T-helper 2 cell treated with Interferon-gamma antibody and Interleukin-4, amounts not matched to agents 5 μg/mL and 100 μg/mL, for 36 hours (primary cell): ENCODE data around the gene SCAPER.

Source experiments
- DNase-seq: peaks from one replicate; pipeline ENCODE4 v3.0.0; 2021; ENCODE audit warnings: low spot score
- H3K27ac Mint-ChIP-seq: one replicate; pipeline ENCODE4 v1.8.0; 2021; ENCODE audit warnings: mild to moderate bottlenecking, mixed read lengths
- H3K27me3 Mint-ChIP-seq: one replicate; pipeline ENCODE4 v1.8.0; 2021; ENCODE audit warnings: low read depth, mixed read lengths
- H3K36me3 Mint-ChIP-seq: one replicate; pipeline ENCODE4 v1.8.0; 2021; ENCODE audit warnings: low read depth, mixed read lengths
- H3K4me1 Mint-ChIP-seq: one replicate; pipeline ENCODE4 v1.8.0; 2021; ENCODE audit warnings: low read depth, mixed read lengths
- H3K4me3 Mint-ChIP-seq: one replicate; pipeline ENCODE4 v1.8.0; 2022; ENCODE audit warnings: mild to moderate bottlenecking, moderate library complexity, mixed read lengths
- H3K9me3 Mint-ChIP-seq: one replicate; pipeline ENCODE4 v1.8.0; 2021; ENCODE audit warnings: mixed read lengths

SCAPER gene

DNA sequence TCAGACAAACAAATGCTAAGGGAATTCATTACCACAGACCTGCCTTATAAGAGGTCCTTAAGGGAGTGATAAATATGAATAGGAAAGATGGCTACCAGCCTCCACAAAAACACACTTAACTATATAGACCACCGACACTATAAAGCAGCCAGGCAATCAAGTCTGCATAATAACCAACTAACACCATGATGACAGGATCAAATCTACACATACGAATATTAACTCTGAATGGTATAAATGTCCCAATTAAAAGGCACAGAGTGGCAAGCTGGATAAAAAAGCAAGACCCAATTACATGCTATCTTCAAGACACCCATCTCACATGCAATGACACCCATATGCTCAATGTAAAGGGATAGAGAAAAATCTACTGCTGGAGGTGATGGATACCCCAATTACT, 221.1 kb downstream of the SCAPER start:
- H3K9me3 Mint-ChIP-seq: peaks cover 4% of the 10 kb centered on the region
- no peak overlapping the region for H3K27ac Mint-ChIP-seq
- H3K27me3 Mint-ChIP-seq: no peaks in the 10 kb centered on the region
- no peaks in the 10 kb centered on the region for H3K4me1 Mint-ChIP-seq
- DNase-seq: no peak
- H3K4me3 Mint-ChIP-seq: no peak overlapping the region
- peaks cover 2% of the 10 kb centered on the region for H3K36me3 Mint-ChIP-seq

DNA sequence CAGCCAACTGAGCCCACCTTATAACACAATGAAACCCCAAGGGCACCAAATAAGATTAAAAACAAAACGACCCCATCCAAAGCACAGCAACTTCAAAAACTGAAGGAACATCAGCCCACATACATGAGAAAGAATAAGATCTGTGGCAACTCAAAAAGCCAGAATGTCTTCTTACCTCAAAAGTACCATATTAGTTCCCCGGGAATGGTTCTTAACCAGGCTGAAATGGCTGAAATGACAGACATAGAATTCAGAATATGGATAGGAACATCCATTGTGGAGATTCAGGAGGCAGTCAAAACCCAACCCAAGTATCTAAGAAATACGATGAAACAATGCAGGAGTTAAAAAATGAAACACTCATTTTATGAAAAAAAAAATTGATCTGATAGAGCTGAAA, 222.3 kb downstream of the SCAPER start:
- no peaks in the 10 kb centered on the region for H3K27me3 Mint-ChIP-seq
- peaks cover 2% of the 10 kb centered on the region for H3K36me3 Mint-ChIP-seq
- H3K4me3 Mint-ChIP-seq: no peak overlapping the region
- H3K4me1 Mint-ChIP-seq: no peaks in the 10 kb centered on the region
- no peak for DNase-seq
- peaks cover 4% of the 10 kb centered on the region for H3K9me3 Mint-ChIP-seq
- no peak overlapping the region for H3K27ac Mint-ChIP-seq

DNA sequence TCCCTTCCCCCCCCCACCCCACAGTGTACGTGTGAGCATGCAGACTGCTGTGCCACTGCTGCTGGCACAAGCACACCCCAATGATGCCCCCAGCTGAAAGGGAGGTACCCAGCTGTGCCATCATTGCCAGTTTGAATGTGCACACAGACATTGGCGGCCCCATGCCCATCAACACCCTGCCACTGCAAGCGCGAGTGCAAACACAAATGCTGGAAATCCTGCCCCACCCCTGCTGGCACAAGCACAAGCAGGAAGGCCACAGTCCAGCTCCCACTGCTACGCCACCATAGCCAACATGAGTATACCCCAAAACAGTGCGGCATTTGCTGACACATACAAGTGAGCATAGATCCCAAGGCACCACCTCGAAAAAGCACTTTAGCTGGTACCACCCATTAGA, 222.9 kb downstream of the SCAPER start:
- Mint-ChIP-seq H3K4me3 (no peak overlapping the region), H3K27me3 (no peaks in the 10 kb centered on the region), H3K27ac (no peak overlapping the region), H3K4me1 (no peaks in the 10 kb centered on the region), H3K36me3 (peaks cover 2% of the 10 kb centered on the region), H3K9me3 (peaks cover 4% of the 10 kb centered on the region)
- no peak for DNase-seq

DNA sequence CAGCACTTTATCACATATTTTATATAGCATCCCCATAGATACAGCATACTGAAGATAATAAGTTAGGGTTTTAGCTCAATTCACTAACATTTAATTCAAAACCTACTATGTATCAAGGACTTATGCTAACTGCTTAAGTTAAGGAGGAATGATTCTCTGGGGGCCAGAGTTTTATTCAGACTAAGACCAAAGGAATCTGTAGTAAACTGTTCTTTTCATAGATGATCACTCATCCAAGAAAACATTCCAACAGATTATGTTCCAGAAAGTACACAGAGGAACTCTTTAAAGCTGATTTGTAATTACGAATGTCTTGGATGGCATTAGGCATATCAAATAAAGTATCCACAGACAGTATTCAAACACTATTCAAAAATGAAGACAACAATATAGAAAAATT, 226.4 kb downstream of the SCAPER start:
- H3K4me1 Mint-ChIP-seq: no peaks in the 10 kb centered on the region
- DNase-seq: no peak
- no peak overlapping the region for H3K27ac Mint-ChIP-seq
- no peaks in the 10 kb centered on the region for H3K27me3 Mint-ChIP-seq
- H3K36me3 Mint-ChIP-seq: peaks cover 2% of the 10 kb centered on the region
- H3K4me3 Mint-ChIP-seq: no peak overlapping the region
- H3K9me3 Mint-ChIP-seq: no peaks in the 10 kb centered on the region

DNA sequence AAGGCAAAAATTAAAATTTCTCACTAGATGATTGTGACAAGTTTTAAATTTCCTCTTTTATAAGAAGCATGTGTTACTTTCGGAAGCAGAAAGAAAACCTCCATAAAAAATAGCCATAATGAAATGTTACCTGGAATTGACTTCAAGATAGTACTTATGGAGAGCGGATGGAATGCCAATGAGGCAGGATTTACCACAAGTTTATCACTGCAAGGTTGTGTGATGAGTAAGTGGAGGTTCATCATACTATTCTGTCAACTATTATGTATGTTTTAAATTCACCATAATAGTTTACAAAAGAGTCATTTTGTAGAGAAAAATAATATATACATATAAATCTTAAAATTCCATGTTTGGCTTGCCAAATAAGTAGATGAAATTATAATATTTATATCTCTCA, 230.3 kb downstream of the SCAPER start:
- Mint-ChIP-seq H3K27me3 (no peaks in the 10 kb centered on the region), H3K36me3 (peaks cover 1% of the 10 kb centered on the region), H3K27ac (no peak overlapping the region), H3K4me1 (no peaks in the 10 kb centered on the region), H3K4me3 (no peak overlapping the region), H3K9me3 (no peaks in the 10 kb centered on the region)
- DNase-seq: no peak

DNA sequence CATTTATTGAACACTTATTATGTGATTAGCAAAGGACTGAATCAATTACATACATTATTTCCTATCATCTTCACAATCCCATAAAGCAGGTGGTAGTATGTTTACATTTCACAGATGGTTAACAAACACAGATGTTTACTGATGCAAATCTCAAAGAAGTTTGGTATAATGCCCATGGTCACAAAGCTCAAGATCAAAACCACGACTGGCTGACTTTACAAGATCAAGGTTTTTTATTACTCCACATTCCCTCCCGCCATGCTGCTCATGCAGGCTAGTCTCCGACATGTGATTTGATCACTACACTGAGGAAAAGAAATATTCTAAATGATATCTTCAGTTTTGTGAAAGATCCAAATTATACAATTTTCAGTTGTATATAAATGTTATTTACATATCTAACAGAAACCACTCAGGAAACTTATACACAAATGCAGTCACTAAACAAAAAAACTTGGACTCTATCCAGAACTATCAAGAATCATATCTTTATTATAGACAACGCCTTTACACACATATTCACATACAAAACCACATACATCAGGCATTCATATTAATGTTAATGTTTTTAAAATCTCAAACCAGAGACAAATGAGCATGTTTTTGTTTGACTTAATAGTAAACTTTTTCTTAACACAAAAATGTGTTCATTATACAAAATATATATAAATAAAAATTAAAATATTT, 235.5 kb downstream of the SCAPER start:
- no peaks in the 10 kb centered on the region for H3K9me3 Mint-ChIP-seq

DNA sequence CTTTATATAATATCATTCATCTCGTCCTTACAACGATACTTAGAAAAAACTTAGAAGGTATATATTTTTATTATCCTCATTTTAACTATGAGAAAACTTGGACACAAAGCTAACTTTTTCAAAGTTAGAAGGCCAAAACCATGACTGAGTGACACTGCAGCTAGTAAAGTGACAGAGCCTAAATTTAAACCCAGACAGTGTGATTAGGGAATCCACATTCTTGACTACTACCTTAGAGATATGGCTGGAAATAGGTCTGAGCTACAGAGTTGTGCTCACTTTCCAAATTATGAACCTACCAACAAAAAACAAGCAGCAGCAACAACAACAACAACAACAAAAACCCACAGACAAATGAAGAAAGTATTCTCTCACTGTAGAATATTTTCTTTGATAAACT, 236.2 kb downstream of the SCAPER start:
- H3K9me3 Mint-ChIP-seq: no peaks in the 10 kb centered on the region
- H3K4me1 Mint-ChIP-seq: no peaks in the 10 kb centered on the region
- no peaks in the 10 kb centered on the region for H3K36me3 Mint-ChIP-seq
- DNase-seq: no peak
- no peak overlapping the region for H3K4me3 Mint-ChIP-seq
- no peaks in the 10 kb centered on the region for H3K27me3 Mint-ChIP-seq
- no peak overlapping the region for H3K27ac Mint-ChIP-seq

More for the DNA sequence above, 235.5 kb downstream of the SCAPER start:
- no peaks in the 10 kb centered on the region for H3K27me3 Mint-ChIP-seq
- no peak for DNase-seq
- H3K4me1 Mint-ChIP-seq: no peaks in the 10 kb centered on the region
- no peak overlapping the region for H3K27ac Mint-ChIP-seq
- H3K4me3 Mint-ChIP-seq: no peak overlapping the region
- H3K36me3 Mint-ChIP-seq: no peaks in the 10 kb centered on the region

DNA sequence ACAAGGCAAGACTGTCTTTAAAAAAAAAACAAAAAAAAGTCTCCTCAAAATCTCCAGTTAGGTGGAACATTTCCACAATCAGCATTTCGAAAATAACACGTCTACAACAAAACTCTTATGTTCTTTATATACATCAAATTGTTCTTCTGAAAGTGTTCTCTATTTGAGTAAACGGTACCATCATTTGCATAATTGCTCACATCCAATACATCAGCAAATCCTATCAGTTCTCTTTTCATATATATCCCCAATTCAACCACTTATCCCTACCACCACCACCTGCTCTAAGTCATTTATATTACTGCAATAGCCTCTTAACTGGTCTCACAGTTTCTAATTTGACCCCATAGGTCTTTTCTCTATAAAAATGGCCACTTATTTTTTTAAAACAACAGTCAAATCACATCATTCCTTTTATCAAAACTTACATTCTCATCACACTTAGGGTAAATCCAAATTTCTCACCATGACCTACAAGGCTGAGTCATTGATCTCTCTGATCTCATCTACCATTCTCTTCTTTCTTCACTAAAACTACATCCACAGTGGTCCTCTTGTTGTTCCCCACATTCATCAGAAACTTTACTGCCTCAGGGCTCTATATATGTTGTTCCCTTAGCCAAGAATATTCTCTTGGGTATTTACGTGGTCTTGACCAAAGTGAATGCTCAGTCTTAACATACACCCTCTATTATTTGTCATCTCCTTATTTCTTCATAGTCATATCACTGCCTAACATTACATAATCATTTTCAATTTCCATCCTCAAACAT, 237.0 kb downstream of the SCAPER start:
- no peaks in the 10 kb centered on the region for H3K36me3 Mint-ChIP-seq
- H3K9me3 Mint-ChIP-seq: no peaks in the 10 kb centered on the region
- no peak for DNase-seq
- no peaks in the 10 kb centered on the region for H3K27me3 Mint-ChIP-seq
- H3K4me3 Mint-ChIP-seq: no peak overlapping the region
- no peak overlapping the region for H3K27ac Mint-ChIP-seq
- no peaks in the 10 kb centered on the region for H3K4me1 Mint-ChIP-seq

DNA sequence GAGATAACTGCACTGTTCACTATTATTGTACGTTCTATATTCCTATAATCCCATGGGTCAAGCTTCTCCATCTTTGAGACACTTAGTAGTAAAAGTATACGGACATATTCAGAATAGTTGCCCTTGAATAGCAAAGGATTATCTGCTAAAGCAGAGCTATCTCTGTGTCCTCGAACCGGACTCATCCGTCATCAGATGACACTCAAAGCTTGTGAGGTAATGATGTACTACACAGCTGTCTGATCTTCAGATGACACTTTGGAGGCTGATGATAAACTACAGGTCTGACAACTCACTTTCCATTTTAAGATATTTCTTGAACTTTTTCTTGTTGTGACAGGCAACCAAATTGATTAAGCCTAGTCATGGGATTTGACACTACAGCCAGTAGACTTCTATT, 240.2 kb downstream of the SCAPER start:
- Mint-ChIP-seq H3K36me3 (peaks cover 9% of the 10 kb centered on the region), H3K4me1 (no peaks in the 10 kb centered on the region), H3K27ac (no peak overlapping the region), H3K9me3 (no peaks in the 10 kb centered on the region), H3K4me3 (no peak overlapping the region), H3K27me3 (no peaks in the 10 kb centered on the region)
- no peak for DNase-seq

DNA sequence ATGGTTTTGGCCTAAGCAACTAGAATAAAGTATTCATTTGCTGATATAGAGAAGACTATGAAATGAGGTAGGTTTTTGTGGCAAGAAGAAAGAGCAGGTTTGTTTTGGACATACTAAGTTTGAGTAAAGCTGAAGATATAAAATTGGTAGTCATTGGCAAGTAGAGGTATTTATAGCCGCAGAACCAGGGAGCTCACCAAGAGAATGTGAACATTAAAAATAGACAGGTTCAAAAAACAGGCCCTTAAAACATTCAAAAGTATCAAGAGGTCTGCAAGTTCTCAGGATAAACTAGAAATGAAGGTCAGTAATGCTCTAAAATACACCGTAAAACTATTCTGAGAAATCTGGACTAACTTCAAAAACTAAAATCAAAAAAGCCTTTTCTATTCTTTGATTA, 240.7 kb downstream of the SCAPER start:
- Mint-ChIP-seq H3K36me3 (peaks cover 11% of the 10 kb centered on the region), H3K4me3 (no peak overlapping the region), H3K27me3 (no peaks in the 10 kb centered on the region), H3K4me1 (no peaks in the 10 kb centered on the region), H3K27ac (no peak overlapping the region), H3K9me3 (no peaks in the 10 kb centered on the region)
- no peak for DNase-seq

DNA sequence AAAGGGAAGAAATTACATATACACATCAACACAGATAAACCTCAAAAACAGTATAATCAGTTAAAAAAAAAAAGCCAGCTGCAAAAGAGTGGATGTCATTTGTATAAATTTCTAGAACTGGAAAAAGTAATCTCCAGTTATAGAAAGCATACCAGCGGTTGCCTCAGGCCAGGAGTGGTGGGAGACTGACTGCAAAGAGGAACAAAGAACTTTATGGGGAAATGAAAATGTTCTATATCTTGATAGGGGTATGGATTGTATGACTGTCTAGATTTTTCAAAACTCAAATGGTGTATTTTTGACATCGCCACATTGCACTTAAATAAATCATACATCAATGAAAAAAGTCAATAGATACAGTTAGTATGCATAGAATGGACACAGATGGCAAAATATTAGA, 241.6 kb downstream of the SCAPER start:
- Mint-ChIP-seq H3K4me1 (no peaks in the 10 kb centered on the region), H3K4me3 (no peak overlapping the region), H3K9me3 (no peaks in the 10 kb centered on the region), H3K27me3 (no peaks in the 10 kb centered on the region), H3K36me3 (peaks cover 11% of the 10 kb centered on the region), H3K27ac (no peak overlapping the region)
- DNase-seq: no peak

DNA sequence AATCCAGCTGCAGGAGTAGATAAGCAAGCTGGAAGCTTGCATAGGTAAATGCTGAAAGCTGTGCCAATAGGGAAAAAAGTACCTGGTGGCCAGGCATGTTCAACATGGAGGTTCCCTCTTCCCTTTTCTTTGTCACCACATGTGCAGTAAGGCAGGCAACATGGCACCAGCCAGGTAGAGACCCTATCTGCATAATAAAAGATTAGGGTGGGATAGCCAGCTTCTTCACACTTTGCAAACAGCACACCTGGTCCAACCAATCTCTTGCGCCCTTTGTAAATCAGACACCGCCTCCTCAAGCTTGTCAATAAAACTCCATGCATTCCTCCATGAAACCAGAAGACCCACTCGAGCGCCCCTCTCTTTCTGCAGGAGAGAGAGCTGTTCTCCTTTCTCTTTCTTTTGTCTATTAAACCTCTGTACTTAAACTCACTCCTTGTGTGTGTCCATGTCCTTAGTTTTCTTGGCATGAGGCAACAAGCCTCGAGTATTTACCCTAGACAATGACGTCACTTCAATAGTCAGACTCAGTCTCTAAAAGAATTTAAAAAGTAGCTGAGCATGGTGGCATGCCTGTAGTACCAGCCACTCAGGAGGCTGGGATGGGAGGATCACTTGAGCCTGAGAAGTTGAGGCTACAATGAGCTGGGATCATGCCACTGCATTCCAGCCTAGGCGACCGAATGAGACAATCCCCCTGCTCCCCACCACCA, 256.3 kb downstream of the SCAPER start:
- Mint-ChIP-seq H3K36me3 (peaks cover 33% of the 10 kb centered on the region), H3K27ac (no peak overlapping the region), H3K9me3 (peaks cover 33% of the 10 kb centered on the region), H3K4me1 (peaks cover 4% of the 10 kb centered on the region), H3K4me3 (no peak overlapping the region), H3K27me3 (no peaks in the 10 kb centered on the region)
- no peak for DNase-seq

DNA sequence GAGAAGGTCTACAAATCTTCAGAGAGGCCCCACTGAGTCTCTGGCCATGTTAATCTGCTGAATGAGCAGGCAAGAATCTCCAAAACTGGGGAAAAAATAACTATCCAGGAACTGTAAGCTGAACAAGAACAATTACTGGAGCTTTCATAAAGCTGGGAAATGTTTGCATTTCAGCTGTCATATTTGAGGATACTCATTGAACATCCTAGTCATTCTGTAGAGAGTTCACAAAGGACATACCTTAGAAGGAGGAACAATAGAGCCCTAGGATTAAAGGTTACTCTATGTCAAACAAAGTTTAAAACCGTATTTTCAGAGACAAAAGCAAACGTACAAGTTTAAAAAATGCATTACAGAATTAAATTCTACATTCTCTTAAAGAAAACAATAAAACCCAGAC, 257.5 kb downstream of the SCAPER start:
- no peak overlapping the region for H3K27ac Mint-ChIP-seq
- no peaks in the 10 kb centered on the region for H3K27me3 Mint-ChIP-seq
- no peak for DNase-seq
- H3K4me1 Mint-ChIP-seq: no peaks in the 10 kb centered on the region
- peaks cover 20% of the 10 kb centered on the region for H3K9me3 Mint-ChIP-seq
- no peak overlapping the region for H3K4me3 Mint-ChIP-seq
- H3K36me3 Mint-ChIP-seq: peaks cover 21% of the 10 kb centered on the region

DNA sequence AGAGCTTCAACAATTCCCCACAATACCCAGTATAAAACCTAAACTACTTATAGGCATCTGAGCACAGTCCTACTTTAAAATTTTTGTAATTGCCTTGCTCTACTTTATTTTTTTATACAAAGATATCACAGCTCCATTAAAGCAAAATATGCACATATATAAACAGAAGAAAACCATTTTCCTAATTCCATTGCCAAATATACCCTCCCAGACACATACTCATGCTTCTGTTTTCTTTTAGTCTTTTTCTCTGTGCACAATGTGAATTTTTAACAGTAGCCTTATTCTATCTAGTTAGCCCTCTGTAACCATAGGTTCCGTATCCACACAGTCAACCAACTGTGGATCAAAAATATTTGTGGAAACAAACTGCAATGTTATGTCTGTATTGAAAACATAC, 260.5 kb downstream of the SCAPER start:
- no peak overlapping the region for H3K4me3 Mint-ChIP-seq
- H3K36me3 Mint-ChIP-seq: peaks cover 9% of the 10 kb centered on the region
- H3K4me1 Mint-ChIP-seq: no peaks in the 10 kb centered on the region
- peaks cover 7% of the 10 kb centered on the region for H3K9me3 Mint-ChIP-seq
- DNase-seq: no peak
- no peak overlapping the region for H3K27ac Mint-ChIP-seq
- H3K27me3 Mint-ChIP-seq: no peaks in the 10 kb centered on the region
